Activated naive CD4-positive, alpha-beta T cell treated with anti-CD3 and anti-CD28 coated beads, Interleukin-2, amount 50 U/mL, for 24 hours (primary cell): ENCODE results near the gene GRB14.

Source experiments
- H3K27ac Mint-ChIP-seq: one replicate; pipeline ENCODE4 v1.8.0; 2021; ENCODE audit warnings: mild to moderate bottlenecking, mixed read lengths
- H3K27me3 Mint-ChIP-seq: one replicate; pipeline ENCODE4 v1.8.0; 2021; ENCODE audit warnings: mixed read lengths
- H3K36me3 Mint-ChIP-seq: one replicate; pipeline ENCODE4 v1.8.0; 2021; ENCODE audit warnings: mixed read lengths
- H3K4me1 Mint-ChIP-seq: one replicate; pipeline ENCODE4 v1.8.0; 2021; ENCODE audit warnings: mixed read lengths
- H3K4me3 Mint-ChIP-seq: one replicate; pipeline ENCODE4 v1.8.0; 2021; ENCODE audit warnings: mild to moderate bottlenecking, mixed read lengths
- H3K9me3 Mint-ChIP-seq: one replicate; pipeline ENCODE4 v1.8.0; 2021; ENCODE audit warnings: mixed read lengths

The GRB14 gene

GRCh38 chr2:164545484-164545883 is 75.8 kb downstream of the GRB14 start:
- peaks cover 8% of the 10 kb centered on the region for H3K9me3 Mint-ChIP-seq
- H3K4me3 Mint-ChIP-seq = no peak overlapping the region
- H3K27me3 Mint-ChIP-seq = no peaks in the 10 kb centered on the region
- H3K4me1 Mint-ChIP-seq = no peaks in the 10 kb centered on the region
- H3K27ac Mint-ChIP-seq = no peak overlapping the region
- H3K36me3 Mint-ChIP-seq = no peaks in the 10 kb centered on the region

GRCh38 chr2:164542581-164543021 is 78.7 kb downstream of the GRB14 start:
- Mint-ChIP-seq H3K36me3 (no peaks in the 10 kb centered on the region), H3K4me3 (no peak overlapping the region), H3K4me1 (no peaks in the 10 kb centered on the region)

GRCh38 chr2:164538240-164538866 is 82.9 kb downstream of the GRB14 start:
- Mint-ChIP-seq H3K27me3 (no peaks in the 10 kb centered on the region), H3K4me1 (no peaks in the 10 kb centered on the region), H3K27ac (no peak overlapping the region), H3K36me3 (no peaks in the 10 kb centered on the region), H3K4me3 (no peak overlapping the region), H3K9me3 (peaks cover 8% of the 10 kb centered on the region)

More at GRCh38 chr2:164542581-164543021, 78.7 kb downstream of the GRB14 start:
- Mint-ChIP-seq H3K27ac (no peak overlapping the region), H3K27me3 (no peaks in the 10 kb centered on the region), H3K9me3 (peaks cover 8% of the 10 kb centered on the region)

GRCh38 chr2:164535280-164536025 is 85.8 kb downstream of the GRB14 start:
- no peaks in the 10 kb centered on the region for H3K36me3 Mint-ChIP-seq
- H3K9me3 Mint-ChIP-seq = peaks cover under 1% of the 10 kb centered on the region
- no peak overlapping the region for H3K27ac Mint-ChIP-seq
- no peaks in the 10 kb centered on the region for H3K4me1 Mint-ChIP-seq
- no peaks in the 10 kb centered on the region for H3K27me3 Mint-ChIP-seq
- no peak overlapping the region for H3K4me3 Mint-ChIP-seq

- no peaks in the 10 kb centered on the region for H3K9me3 Mint-ChIP-seq
- H3K4me1 Mint-ChIP-seq = no peaks in the 10 kb centered on the region
- no peaks in the 10 kb centered on the region for H3K27me3 Mint-ChIP-seq
- no peaks in the 10 kb centered on the region for H3K36me3 Mint-ChIP-seq
- H3K4me3 Mint-ChIP-seq = no peak overlapping the region
- no peak overlapping the region for H3K27ac Mint-ChIP-seq
Measured at GRCh38 chr2:164530464-164530863, 90.8 kb downstream of the GRB14 start.

- no peak overlapping the region for H3K27ac Mint-ChIP-seq
- H3K27me3 Mint-ChIP-seq = no peaks in the 10 kb centered on the region
- peaks cover 10% of the 10 kb centered on the region for H3K9me3 Mint-ChIP-seq
- no peaks in the 10 kb centered on the region for H3K4me1 Mint-ChIP-seq
- H3K36me3 Mint-ChIP-seq = no peaks in the 10 kb centered on the region
- no peak overlapping the region for H3K4me3 Mint-ChIP-seq
Measured at GRCh38 chr2:164523726-164524125, 97.6 kb downstream of the GRB14 start.

- Mint-ChIP-seq H3K27me3 (no peaks in the 10 kb centered on the region), H3K4me3 (no peak overlapping the region), H3K27ac (no peak overlapping the region), H3K4me1 (no peaks in the 10 kb centered on the region), H3K9me3 (peaks cover 17% of the 10 kb centered on the region), H3K36me3 (no peaks in the 10 kb centered on the region)
Measured at GRCh38 chr2:164523009-164523408, 98.3 kb downstream of the GRB14 start.

GRCh38 chr2:164522561-164522981 is 98.7 kb downstream of the GRB14 start:
- H3K27me3 Mint-ChIP-seq = no peaks in the 10 kb centered on the region
- no peak overlapping the region for H3K27ac Mint-ChIP-seq
- H3K9me3 Mint-ChIP-seq = peaks cover 17% of the 10 kb centered on the region
- no peaks in the 10 kb centered on the region for H3K4me1 Mint-ChIP-seq
- H3K4me3 Mint-ChIP-seq = no peak overlapping the region
- H3K36me3 Mint-ChIP-seq = no peaks in the 10 kb centered on the region

GRCh38 chr2:164515734-164516133 is 105.5 kb downstream of the GRB14 start:
- H3K36me3 Mint-ChIP-seq = no peaks in the 10 kb centered on the region
- H3K4me3 Mint-ChIP-seq = no peak overlapping the region
- H3K9me3 Mint-ChIP-seq = peaks cover 28% of the 10 kb centered on the region
- no peak overlapping the region for H3K27ac Mint-ChIP-seq
- H3K4me1 Mint-ChIP-seq = no peaks in the 10 kb centered on the region
- H3K27me3 Mint-ChIP-seq = no peaks in the 10 kb centered on the region

- H3K36me3 Mint-ChIP-seq = no peaks in the 10 kb centered on the region
- H3K4me1 Mint-ChIP-seq = no peaks in the 10 kb centered on the region
- H3K4me3 Mint-ChIP-seq = no peak overlapping the region
- peaks cover 28% of the 10 kb centered on the region for H3K9me3 Mint-ChIP-seq
- no peaks in the 10 kb centered on the region for H3K27me3 Mint-ChIP-seq
- no peak overlapping the region for H3K27ac Mint-ChIP-seq
Measured at GRCh38 chr2:164515030-164515429, 106.3 kb downstream of the GRB14 start.

GRCh38 chr2:164514491-164514890 is 106.8 kb downstream of the GRB14 start:
- H3K27ac Mint-ChIP-seq = no peak overlapping the region
- no peaks in the 10 kb centered on the region for H3K27me3 Mint-ChIP-seq
- no peaks in the 10 kb centered on the region for H3K36me3 Mint-ChIP-seq
- no peak overlapping the region for H3K4me3 Mint-ChIP-seq
- no peaks in the 10 kb centered on the region for H3K4me1 Mint-ChIP-seq
- H3K9me3 Mint-ChIP-seq = peaks cover 28% of the 10 kb centered on the region

GRCh38 chr2:164512871-164513270 is 108.4 kb downstream of the GRB14 start:
- no peaks in the 10 kb centered on the region for H3K36me3 Mint-ChIP-seq
- no peak overlapping the region for H3K27ac Mint-ChIP-seq
- no peaks in the 10 kb centered on the region for H3K4me1 Mint-ChIP-seq
- H3K4me3 Mint-ChIP-seq = no peak overlapping the region
- peaks cover 16% of the 10 kb centered on the region for H3K9me3 Mint-ChIP-seq
- H3K27me3 Mint-ChIP-seq = no peaks in the 10 kb centered on the region

- Mint-ChIP-seq H3K36me3 (no peaks in the 10 kb centered on the region), H3K4me1 (no peaks in the 10 kb centered on the region), H3K27ac (no peak overlapping the region), H3K9me3 (peaks cover 16% of the 10 kb centered on the region), H3K27me3 (no peaks in the 10 kb centered on the region), H3K4me3 (no peak overlapping the region)
Measured at GRCh38 chr2:164511738-164512137, 109.5 kb downstream of the GRB14 start.

GRCh38 chr2:164510895-164511294 is 110.4 kb downstream of the GRB14 start:
- Mint-ChIP-seq H3K4me3 (no peak overlapping the region), H3K27me3 (no peaks in the 10 kb centered on the region), H3K4me1 (no peaks in the 10 kb centered on the region), H3K27ac (no peak overlapping the region), H3K36me3 (no peaks in the 10 kb centered on the region), H3K9me3 (peaks cover 16% of the 10 kb centered on the region)

- Mint-ChIP-seq H3K27me3 (no peaks in the 10 kb centered on the region), H3K4me1 (no peaks in the 10 kb centered on the region)
Measured at GRCh38 chr2:164509137-164509877, 112.0 kb downstream of the GRB14 start.

GRCh38 chr2:164504253-164504652 is 117.0 kb downstream of the GRB14 start:
- H3K4me1 Mint-ChIP-seq = no peaks in the 10 kb centered on the region
- no peak overlapping the region for H3K27ac Mint-ChIP-seq
- no peak overlapping the region for H3K4me3 Mint-ChIP-seq
- no peaks in the 10 kb centered on the region for H3K27me3 Mint-ChIP-seq
- H3K36me3 Mint-ChIP-seq = no peaks in the 10 kb centered on the region
- H3K9me3 Mint-ChIP-seq = no peaks in the 10 kb centered on the region

More at GRCh38 chr2:164509137-164509877, 112.0 kb downstream of the GRB14 start:
- H3K4me3 Mint-ChIP-seq = no peak overlapping the region
- H3K9me3 Mint-ChIP-seq = peaks cover 10% of the 10 kb centered on the region
- H3K36me3 Mint-ChIP-seq = no peaks in the 10 kb centered on the region
- H3K27ac Mint-ChIP-seq = no peak overlapping the region
